Fibroblast of villous mesenchyme (primary cell): Measurements from ENCODE around the gene QKI. TPM values are rescaled to one million over a fixed set of nuclear protein-coding genes. Genes with fewer than 3 reads are reported as not detected.
"Not testable (repeated sequence)": the region's sequence is repeated elsewhere in the genome, so short reads cannot be mapped to it uniquely, and the experiment has no call there.

Source experiments
- DNase-seq: peaks from one replicate; pipeline ENCODE4 v3.0.0-alpha.2; 2010; ENCODE audit warnings: low read depth
- H3K4me3 ChIP-seq: 2 replicates; pipeline ENCODE4 v1.5.1; 2011; ENCODE audit warnings: low read depth, mild to moderate bottlenecking, low read length
- total RNA-seq: library from RNA; depleted of rRNA; stranded (reverse); fragments of >200 nt; gene quantifications from 2 replicates; pipeline ENCODE4 v1.2.3, GENCODE V29; 2012
- TF ChIP-seq, protein P1 (sequence below): IDR thresholded peaks from 2 replicates; pipeline ENCODE4 v1.5.1; 2012; ENCODE audit warnings: low read depth, mild to moderate bottlenecking, low read length; ENCODE audit not compliant: insufficient read depth

QKI gene
- total RNA-seq, 1 donor, result 170 TPM

- TF ChIP-seq, protein P1, sequence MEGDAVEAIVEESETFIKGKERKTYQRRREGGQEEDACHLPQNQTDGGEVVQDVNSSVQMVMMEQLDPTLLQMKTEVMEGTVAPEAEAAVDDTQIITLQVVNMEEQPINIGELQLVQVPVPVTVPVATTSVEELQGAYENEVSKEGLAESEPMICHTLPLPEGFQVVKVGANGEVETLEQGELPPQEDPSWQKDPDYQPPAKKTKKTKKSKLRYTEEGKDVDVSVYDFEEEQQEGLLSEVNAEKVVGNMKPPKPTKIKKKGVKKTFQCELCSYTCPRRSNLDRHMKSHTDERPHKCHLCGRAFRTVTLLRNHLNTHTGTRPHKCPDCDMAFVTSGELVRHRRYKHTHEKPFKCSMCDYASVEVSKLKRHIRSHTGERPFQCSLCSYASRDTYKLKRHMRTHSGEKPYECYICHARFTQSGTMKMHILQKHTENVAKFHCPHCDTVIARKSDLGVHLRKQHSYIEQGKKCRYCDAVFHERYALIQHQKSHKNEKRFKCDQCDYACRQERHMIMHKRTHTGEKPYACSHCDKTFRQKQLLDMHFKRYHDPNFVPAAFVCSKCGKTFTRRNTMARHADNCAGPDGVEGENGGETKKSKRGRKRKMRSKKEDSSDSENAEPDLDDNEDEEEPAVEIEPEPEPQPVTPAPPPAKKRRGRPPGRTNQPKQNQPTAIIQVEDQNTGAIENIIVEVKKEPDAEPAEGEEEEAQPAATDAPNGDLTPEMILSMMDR, result no peak
- DNase-seq, result no peak
- H3K4me3 ChIP-seq, result no peak overlapping the region
These were observed 169.0 kb downstream of the QKI start for GRCh38 chr6:163583558-163583957.

- TF ChIP-seq, protein P1, result no peak
- DNase-seq, result peak; percentile 93
- no peak overlapping the region for H3K4me3 ChIP-seq
These were observed 171.5 kb downstream of the QKI start for GRCh38 chr6:163585932-163586437.

GRCh38 chr6:163586888-163587287 is 172.4 kb downstream of the QKI start:
- no peak for DNase-seq
- H3K4me3 ChIP-seq, result no peak overlapping the region
- TF ChIP-seq, protein P1, result no peak

DNA sequence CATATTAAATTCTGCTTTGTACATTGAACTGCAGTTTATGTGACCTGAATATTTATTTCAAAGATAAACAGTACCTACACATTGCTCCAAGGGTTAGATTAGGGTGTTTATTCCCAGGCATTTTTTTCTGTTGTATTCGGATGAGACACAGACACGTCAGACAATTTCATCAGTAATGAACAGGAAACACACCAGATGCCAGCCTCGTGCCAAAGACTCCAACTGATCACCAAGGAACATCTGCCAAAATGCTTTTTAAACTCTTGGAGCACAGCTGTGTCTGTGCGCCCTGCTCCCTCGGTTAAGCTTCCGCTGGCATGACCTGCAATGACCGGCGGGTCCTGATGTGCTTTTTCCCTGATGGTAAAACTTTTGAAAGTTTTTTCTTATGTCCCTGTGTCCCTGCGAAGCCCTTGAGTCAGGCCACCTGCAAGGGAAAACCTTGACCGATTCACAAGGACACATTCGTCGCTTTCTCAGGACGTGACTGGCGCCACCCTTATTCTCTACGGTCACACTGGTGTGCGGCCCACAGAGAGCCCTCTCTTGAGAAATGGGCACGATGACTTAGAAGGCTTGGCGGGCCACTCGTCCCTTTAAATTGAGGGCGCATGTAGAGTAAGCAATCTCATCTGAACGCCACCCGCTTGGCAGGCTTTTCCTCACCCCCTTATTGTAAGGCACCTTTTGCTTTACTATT is 173.9 kb downstream of the QKI start:
- TF ChIP-seq, protein P1, result no peak
- no peak overlapping the region for H3K4me3 ChIP-seq
- DNase-seq, result peak; percentile 80

- no peak for DNase-seq
- no peak overlapping the region for H3K4me3 ChIP-seq
- TF ChIP-seq, protein P1, result no peak
These were observed 174.9 kb downstream of the QKI start for GRCh38 chr6:163589387-163589786.

DNA sequence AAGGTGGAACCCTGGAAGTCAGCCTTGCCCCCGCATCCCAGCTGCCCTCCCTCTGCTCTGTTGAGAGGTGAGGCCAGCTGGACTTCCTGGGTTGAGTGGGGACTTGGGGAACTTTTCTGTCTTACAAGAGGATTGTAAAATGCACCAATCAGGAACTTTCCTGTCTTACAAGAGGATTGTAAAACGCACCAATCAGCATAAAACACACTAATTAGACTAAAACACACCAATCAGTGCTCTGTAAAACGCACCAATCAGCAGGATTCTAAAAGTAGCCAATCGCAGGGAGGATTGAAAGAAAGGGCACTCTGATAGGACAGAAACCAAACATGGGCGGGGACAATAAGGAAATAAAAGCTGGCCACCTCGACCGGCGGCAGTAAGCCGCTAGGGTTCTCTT is 175.6 kb downstream of the QKI start:
- DNase-seq, H3K4me3 ChIP-seq: not testable (repeated sequence)

DNA sequence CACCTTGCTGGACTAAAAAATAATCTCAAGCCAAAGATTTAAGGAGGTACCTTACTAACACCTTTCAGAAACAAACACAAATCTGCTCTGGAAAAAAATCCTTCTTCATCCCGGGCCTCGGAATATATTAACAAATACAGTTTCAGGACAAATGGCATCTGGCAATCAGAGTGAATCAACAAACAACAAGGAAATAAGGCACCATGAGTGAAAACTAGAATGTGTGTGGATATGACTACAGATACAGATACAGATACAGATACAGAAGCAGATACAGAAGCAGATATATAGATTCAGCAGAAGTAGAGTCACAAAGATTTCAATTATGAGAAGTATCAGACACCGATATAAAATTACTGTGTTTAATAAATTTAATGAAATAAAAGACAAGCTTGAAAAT is 178.4 kb downstream of the QKI start:
- TF ChIP-seq, protein P1, result no peak
- no peak overlapping the region for H3K4me3 ChIP-seq
- no peak for DNase-seq
